ENCODE measurements around the gene NHLRC4.

Gene NHLRC4

GRCh38 chr16:566475-567372, at the start of gene NHLRC4:
TSS of gene NHLRC4 (plus strand) at chr16:567005. CDS start at chr16:568048, 1,043 bp downstream.
- no peak for TF ChIP-seq YY1 (IDR thresholded peaks at IDR 0.05; ENCODE audit: insufficient read depth, insufficient read length)
- no peak for TF ChIP-seq ZNF274 (IDR thresholded peaks at IDR 0.05; ENCODE audit: low read depth, low read length)
- TF ChIP-seq SUZ12 (IDR thresholded peaks at IDR 0.05; ENCODE audit: extremely low read depth, insufficient read depth, insufficient read length) = no peak
- no peaks in the 10 kb centered on the region for H3K9me3 ChIP-seq (ENCODE audit: insufficient read depth, low read length)
- H3K4me3 ChIP-seq (ENCODE audit: insufficient read length, low read depth) = no peak within 1 kb of the TSS
- peaks cover 41% of the 10 kb centered on the region for H3K4me1 ChIP-seq (ENCODE audit: insufficient read depth, insufficient read length)
- DNase-seq (ENCODE audit: low read depth, low spot score) = no peak
- peak within 1 kb of the TSS; percentile 70 for H3K9ac ChIP-seq (ENCODE audit: insufficient read length, low read depth)
- H3K36me3 ChIP-seq (ENCODE audit: insufficient read depth, insufficient read length, low read length) = peaks cover 6% of the 10 kb centered on the region
- peaks cover 8% of the 10 kb centered on the region for H3K27me3 ChIP-seq (ENCODE audit: insufficient read depth, insufficient read length)

DNA sequence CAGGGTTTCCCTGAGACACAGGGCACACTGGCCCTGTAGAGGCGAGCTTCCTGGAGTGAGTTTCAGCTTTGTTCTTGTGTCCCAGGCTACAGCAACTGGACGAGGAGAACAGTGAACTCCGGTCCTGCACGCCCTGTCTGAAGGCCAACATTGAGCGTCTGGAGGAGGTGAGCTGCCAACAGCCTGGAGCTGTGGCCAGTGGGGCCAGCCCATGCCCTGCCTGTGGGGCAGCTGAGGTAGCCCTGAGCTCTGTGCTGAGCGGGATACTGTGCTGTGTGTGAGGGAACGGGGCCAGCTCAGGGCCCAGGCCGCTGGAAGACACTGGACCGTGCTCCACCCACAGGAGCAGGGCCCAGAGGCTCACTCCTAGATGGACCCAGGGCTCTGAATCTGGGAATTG, 47.9 kb upstream of the NHLRC4 start:
- Histone ChIP-seq H3K36me3 (ENCODE audit: insufficient read depth, insufficient read length, low read length) (peaks cover 70% of the 10 kb centered on the region), H3K4me3 (ENCODE audit: insufficient read length, low read depth) (no peak overlapping the region), H3K27me3 (ENCODE audit: insufficient read depth, insufficient read length) (no peaks in the 10 kb centered on the region), H3K9me3 (ENCODE audit: insufficient read depth, low read length) (no peaks in the 10 kb centered on the region), H3K4me1 (ENCODE audit: insufficient read depth, insufficient read length) (peaks cover 18% of the 10 kb centered on the region), H3K9ac (ENCODE audit: insufficient read length, low read depth) (no peak overlapping the region)
- DNase-seq (ENCODE audit: low read depth, low spot score) = no peak
- TF ChIP-seq YY1 (IDR thresholded peaks at IDR 0.05; ENCODE audit: insufficient read depth, insufficient read length) = no peak
- no peak for TF ChIP-seq ZNF274 (IDR thresholded peaks at IDR 0.05; ENCODE audit: low read depth, low read length)
- TF ChIP-seq SUZ12 (IDR thresholded peaks at IDR 0.05; ENCODE audit: extremely low read depth, insufficient read depth, insufficient read length) = no peak

DNA sequence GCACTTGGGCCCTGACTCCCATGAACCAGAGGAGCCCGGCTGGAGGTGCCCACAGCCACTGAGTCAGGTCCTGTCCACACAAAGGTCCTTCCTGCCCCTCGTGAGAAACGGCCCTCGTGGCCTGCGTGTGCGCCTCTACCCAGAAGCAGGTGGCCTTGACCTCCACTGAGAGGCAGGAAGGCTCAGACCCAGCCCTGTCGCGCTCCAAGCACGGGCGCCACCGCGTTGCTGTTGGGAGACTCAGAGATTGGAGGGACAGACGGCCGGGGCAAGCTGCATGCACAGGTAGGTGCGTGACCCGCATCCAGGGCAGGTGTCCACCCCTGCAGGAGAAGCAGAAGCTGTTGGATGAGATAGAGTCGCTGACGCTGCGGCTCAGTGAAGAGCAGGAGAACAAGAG, 47.4 kb upstream of the NHLRC4 start:
- peaks cover 18% of the 10 kb centered on the region for H3K4me1 ChIP-seq (ENCODE audit: insufficient read depth, insufficient read length)
- no peak overlapping the region for H3K9ac ChIP-seq (ENCODE audit: insufficient read length, low read depth)
- no peak for DNase-seq (ENCODE audit: low read depth, low spot score)
- TF ChIP-seq ZNF274 (IDR thresholded peaks at IDR 0.05; ENCODE audit: low read depth, low read length) (no peak), SUZ12 (IDR thresholded peaks at IDR 0.05; ENCODE audit: extremely low read depth, insufficient read depth, insufficient read length) (no peak), YY1 (IDR thresholded peaks at IDR 0.05; ENCODE audit: insufficient read depth, insufficient read length) (no peak)
- H3K9me3 ChIP-seq (ENCODE audit: insufficient read depth, low read length) = no peaks in the 10 kb centered on the region
- H3K4me3 ChIP-seq (ENCODE audit: insufficient read length, low read depth) = no peak overlapping the region
- H3K36me3 ChIP-seq (ENCODE audit: insufficient read depth, insufficient read length, low read length) = peaks cover 71% of the 10 kb centered on the region
- H3K27me3 ChIP-seq (ENCODE audit: insufficient read depth, insufficient read length) = no peaks in the 10 kb centered on the region

DNA sequence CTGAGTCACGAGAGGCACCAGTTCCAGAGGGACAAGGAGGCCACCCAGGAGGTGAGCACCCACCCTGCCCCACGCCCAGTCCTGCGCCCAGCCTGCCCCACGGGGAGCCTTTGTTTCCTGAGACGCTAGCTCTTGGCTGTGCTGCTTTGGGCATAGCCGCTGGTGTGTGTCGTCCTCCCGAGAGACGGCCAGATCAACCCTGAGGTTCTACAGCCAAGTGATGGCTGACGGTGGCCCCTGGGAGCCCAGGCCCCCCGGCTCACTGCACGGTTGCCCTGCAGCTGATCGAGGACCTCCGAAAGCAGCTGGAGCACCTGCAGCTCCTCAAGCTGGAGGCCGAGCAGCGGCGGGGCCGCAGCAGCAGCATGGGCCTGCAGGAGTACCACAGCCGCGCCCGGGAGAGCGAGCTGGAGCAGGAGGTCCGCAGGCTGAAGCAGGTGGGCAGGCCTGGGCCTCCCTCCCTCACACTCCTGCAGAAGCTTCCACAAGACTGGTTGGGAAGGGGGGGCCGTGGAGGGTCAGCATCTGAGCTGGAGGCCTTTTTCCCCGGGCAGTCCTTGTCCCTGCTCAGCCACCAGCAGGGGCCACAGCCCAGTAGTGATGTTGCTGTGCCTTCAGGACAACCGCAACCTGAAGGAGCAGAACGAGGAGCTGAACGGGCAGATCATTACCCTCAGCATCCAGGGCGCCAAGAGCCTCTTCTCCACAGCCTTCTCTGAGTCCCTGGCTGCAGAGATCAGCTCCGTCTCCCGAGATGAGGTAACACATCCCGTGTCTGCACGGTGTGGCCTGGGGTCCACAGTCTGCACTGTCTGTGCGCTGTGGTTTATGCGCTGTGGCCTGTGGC, 46.7 kb upstream of the NHLRC4 start:
- no peaks in the 10 kb centered on the region for H3K9me3 ChIP-seq (ENCODE audit: insufficient read depth, low read length)
- no peaks in the 10 kb centered on the region for H3K27me3 ChIP-seq (ENCODE audit: insufficient read depth, insufficient read length)
- no peak for TF ChIP-seq SUZ12 (IDR thresholded peaks at IDR 0.05; ENCODE audit: extremely low read depth, insufficient read depth, insufficient read length)
- no peak for TF ChIP-seq YY1 (IDR thresholded peaks at IDR 0.05; ENCODE audit: insufficient read depth, insufficient read length)
- no peak for TF ChIP-seq ZNF274 (IDR thresholded peaks at IDR 0.05; ENCODE audit: low read depth, low read length)
- DNase-seq (ENCODE audit: low read depth, low spot score) = no peak
- H3K4me3 ChIP-seq (ENCODE audit: insufficient read length, low read depth) = no peak overlapping the region
- peaks cover 20% of the 10 kb centered on the region for H3K4me1 ChIP-seq (ENCODE audit: insufficient read depth, insufficient read length)
- H3K9ac ChIP-seq (ENCODE audit: insufficient read length, low read depth) = no peak overlapping the region
- H3K36me3 ChIP-seq (ENCODE audit: insufficient read depth, insufficient read length, low read length) = peaks cover 71% of the 10 kb centered on the region

DNA sequence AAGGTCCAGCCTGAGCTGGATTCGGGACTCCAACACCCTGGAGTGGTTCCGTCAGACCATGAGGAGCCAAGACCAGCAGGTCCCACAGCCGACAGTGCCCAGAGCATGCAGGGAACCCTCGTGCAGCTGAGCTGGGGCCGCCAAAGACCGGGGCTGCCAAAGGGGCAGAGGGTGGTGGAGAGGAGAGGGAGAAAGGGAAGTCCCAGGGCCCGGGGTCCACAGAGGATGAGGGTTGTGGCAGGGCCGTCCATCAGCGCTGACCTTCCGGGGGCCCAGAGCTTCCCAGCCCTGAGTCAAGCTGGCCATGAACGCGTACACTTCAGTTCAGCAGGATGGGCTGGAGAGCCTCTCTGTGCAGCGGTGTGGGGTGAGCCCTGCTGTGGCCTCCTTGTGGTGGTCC, 46.0 kb upstream of the NHLRC4 start:
- Histone ChIP-seq H3K9ac (ENCODE audit: insufficient read length, low read depth) (no peak overlapping the region), H3K4me1 (ENCODE audit: insufficient read depth, insufficient read length) (peaks cover 27% of the 10 kb centered on the region), H3K9me3 (ENCODE audit: insufficient read depth, low read length) (no peaks in the 10 kb centered on the region), H3K4me3 (ENCODE audit: insufficient read length, low read depth) (no peak overlapping the region), H3K27me3 (ENCODE audit: insufficient read depth, insufficient read length) (no peaks in the 10 kb centered on the region), H3K36me3 (ENCODE audit: insufficient read depth, insufficient read length, low read length) (peaks cover 68% of the 10 kb centered on the region)
- TF ChIP-seq ZNF274 (IDR thresholded peaks at IDR 0.05; ENCODE audit: low read depth, low read length) (no peak), SUZ12 (IDR thresholded peaks at IDR 0.05; ENCODE audit: extremely low read depth, insufficient read depth, insufficient read length) (no peak)
- no peak for DNase-seq (ENCODE audit: low read depth, low spot score)

- no peak for DNase-seq (ENCODE audit: low read depth, low spot score)
- no peak overlapping the region for H3K9ac ChIP-seq (ENCODE audit: insufficient read length, low read depth)
- TF ChIP-seq SUZ12 (IDR thresholded peaks at IDR 0.05; ENCODE audit: extremely low read depth, insufficient read depth, insufficient read length) (no peak), ZNF274 (IDR thresholded peaks at IDR 0.05; ENCODE audit: low read depth, low read length) (no peak), YY1 (IDR thresholded peaks at IDR 0.05; ENCODE audit: insufficient read depth, insufficient read length) (no peak)
These were observed 45.2 kb upstream of the NHLRC4 start for GRCh38 chr16:521381-522210.

More at GRCh38 chr16:521381-522210, 45.2 kb upstream of the NHLRC4 start:
- peaks cover 30% of the 10 kb centered on the region for H3K4me1 ChIP-seq (ENCODE audit: insufficient read depth, insufficient read length)
- no peaks in the 10 kb centered on the region for H3K27me3 ChIP-seq (ENCODE audit: insufficient read depth, insufficient read length)
- H3K36me3 ChIP-seq (ENCODE audit: insufficient read depth, insufficient read length, low read length) = peaks cover 62% of the 10 kb centered on the region
- H3K4me3 ChIP-seq (ENCODE audit: insufficient read length, low read depth) = no peak overlapping the region
- H3K9me3 ChIP-seq (ENCODE audit: insufficient read depth, low read length) = no peaks in the 10 kb centered on the region
